ENCODE measurements around the gene KIF26B. TPM values are rescaled to one million over a fixed set of nuclear protein-coding genes. Genes with fewer than 3 reads are reported as not detected.

Gene KIF26B
- total RNA-seq, 1 donor from 2014 or later: 8.8 TPM

GRCh38 chr1:245270972-245271371 lies 116.2 kb downstream of the KIF26B start:
- Mint-ChIP-seq H3K36me3 (ENCODE audit: unreplicated experiment) (no peaks in the 10 kb centered on the region), H3K27ac (ENCODE audit: unreplicated experiment) (no peak overlapping the region), H3K4me3 (ENCODE audit: unreplicated experiment) (no peak overlapping the region), H3K4me1 (ENCODE audit: unreplicated experiment) (no peaks in the 10 kb centered on the region), H3K27me3 (ENCODE audit: unreplicated experiment) (peaks cover 14% of the 10 kb centered on the region), H3K9me3 (ENCODE audit: unreplicated experiment) (peaks cover 13% of the 10 kb centered on the region)
- DNase-seq (ENCODE audit: extremely low spot score, unreplicated experiment): no peak
- TF ChIP-seq CTCF (IDR thresholded peaks at IDR 0.05): no peak

- DNase-seq (ENCODE audit: extremely low spot score, unreplicated experiment): no peak
- H3K4me1 Mint-ChIP-seq (ENCODE audit: unreplicated experiment): no peaks in the 10 kb centered on the region
- peaks cover 15% of the 10 kb centered on the region for H3K27me3 Mint-ChIP-seq (ENCODE audit: unreplicated experiment)
- TF ChIP-seq CTCF (IDR thresholded peaks at IDR 0.05): no peak
- H3K36me3 Mint-ChIP-seq (ENCODE audit: unreplicated experiment): no peaks in the 10 kb centered on the region
- H3K4me3 Mint-ChIP-seq (ENCODE audit: unreplicated experiment): no peak overlapping the region
- peaks cover 13% of the 10 kb centered on the region for H3K9me3 Mint-ChIP-seq (ENCODE audit: unreplicated experiment)
- H3K27ac Mint-ChIP-seq (ENCODE audit: unreplicated experiment): no peak overlapping the region
Observed at GRCh38 chr1:245272676-245273075, 117.9 kb downstream of the KIF26B start.

- no peaks in the 10 kb centered on the region for H3K4me1 Mint-ChIP-seq (ENCODE audit: unreplicated experiment)
- H3K36me3 Mint-ChIP-seq (ENCODE audit: unreplicated experiment): no peaks in the 10 kb centered on the region
- peaks cover 3% of the 10 kb centered on the region for H3K9me3 Mint-ChIP-seq (ENCODE audit: unreplicated experiment)
- no peak overlapping the region for H3K27ac Mint-ChIP-seq (ENCODE audit: unreplicated experiment)
- peaks cover 10% of the 10 kb centered on the region for H3K27me3 Mint-ChIP-seq (ENCODE audit: unreplicated experiment)
- DNase-seq (ENCODE audit: extremely low spot score, unreplicated experiment): peak; percentile 32
- TF ChIP-seq CTCF (IDR thresholded peaks at IDR 0.05): no peak
- no peak overlapping the region for H3K4me3 Mint-ChIP-seq (ENCODE audit: unreplicated experiment)
Observed at GRCh38 chr1:245276445-245276844, 121.7 kb downstream of the KIF26B start.

- no peak for DNase-seq (ENCODE audit: extremely low spot score, unreplicated experiment)
- no peaks in the 10 kb centered on the region for H3K36me3 Mint-ChIP-seq (ENCODE audit: unreplicated experiment)
Observed at GRCh38 chr1:245277276-245277675, 122.5 kb downstream of the KIF26B start.

GRCh38 chr1:245278846-245279245 lies 124.1 kb downstream of the KIF26B start:
- H3K27me3 Mint-ChIP-seq (ENCODE audit: unreplicated experiment): peaks cover 3% of the 10 kb centered on the region
- H3K27ac Mint-ChIP-seq (ENCODE audit: unreplicated experiment): no peak overlapping the region
- H3K36me3 Mint-ChIP-seq (ENCODE audit: unreplicated experiment): no peaks in the 10 kb centered on the region
- peaks cover 6% of the 10 kb centered on the region for H3K9me3 Mint-ChIP-seq (ENCODE audit: unreplicated experiment)
- no peak overlapping the region for H3K4me3 Mint-ChIP-seq (ENCODE audit: unreplicated experiment)
- no peaks in the 10 kb centered on the region for H3K4me1 Mint-ChIP-seq (ENCODE audit: unreplicated experiment)
- no peak for TF ChIP-seq CTCF (IDR thresholded peaks at IDR 0.05)
- DNase-seq (ENCODE audit: extremely low spot score, unreplicated experiment): no peak

More at GRCh38 chr1:245277276-245277675, 122.5 kb downstream of the KIF26B start:
- Mint-ChIP-seq H3K4me3 (ENCODE audit: unreplicated experiment) (no peak overlapping the region), H3K4me1 (ENCODE audit: unreplicated experiment) (no peaks in the 10 kb centered on the region), H3K27me3 (ENCODE audit: unreplicated experiment) (peaks cover 10% of the 10 kb centered on the region), H3K27ac (ENCODE audit: unreplicated experiment) (no peak overlapping the region), H3K9me3 (ENCODE audit: unreplicated experiment) (no peaks in the 10 kb centered on the region)
- TF ChIP-seq CTCF (IDR thresholded peaks at IDR 0.05): no peak

All from osteocyte (in vitro differentiated cells).